GM12891 (cell line): ENCODE data around the gene HIPK2.
A peak's percentile ranks its signal among the peaks of the same experiment; 100 is the strongest.

Experiments
- POLR2A ChIP-seq: IDR thresholded peaks from 2 replicates; pipeline ENCODE4 v1.6.1; 2011; ENCODE audit warnings: low read depth, low read length, control low read depth
- POLR2AphosphoS5 ChIP-seq: IDR thresholded peaks from 2 replicates; pipeline ENCODE4 v1.6.1; 2011; ENCODE audit warnings: low read depth, low read length, control low read depth
- SPI1 ChIP-seq: IDR thresholded peaks from 2 replicates; pipeline ENCODE4 v1.6.1; 2011; ENCODE audit warnings: low read depth, low read length, control low read depth
- TAF1 ChIP-seq: IDR thresholded peaks from 2 replicates; pipeline ENCODE4 v1.6.1; 2011; ENCODE audit warnings: low read depth, low read length, control low read depth

- TF ChIP-seq POLR2AphosphoS5 = no peak
- TF ChIP-seq TAF1 = 0 out of 2 replicates have a peak, but pooled peaks have one; percentile 21
- peak; percentile 30; the same call in 1 of the 2 replicates for TF ChIP-seq POLR2A
- TF ChIP-seq SPI1 = peak; percentile 93
Measured at GRCh38 chr7:139696552-139696951, 81.2 kb downstream of the HIPK2 start.
